ENCODE data around the gene PPP2R2C.

Gene PPP2R2C

GRCh38 chr4:6467600-6467999 lies 4.8 kb downstream of the PPP2R2C start:
- no peak for DNase-seq

- no peak for DNase-seq
These were observed 5.5 kb downstream of the PPP2R2C start for GRCh38 chr4:6466756-6467381.

- DNase-seq, result no peak
These were observed 6.5 kb downstream of the PPP2R2C start for GRCh38 chr4:6465955-6466354.

- DNase-seq, result no peak
These were observed 7.4 kb downstream of the PPP2R2C start for GRCh38 chr4:6464842-6465588.

GRCh38 chr4:6463311-6464289 lies 8.8 kb downstream of the PPP2R2C start:
- DNase-seq, result no peak

GRCh38 chr4:6461301-6462165 lies 10.9 kb downstream of the PPP2R2C start:
- DNase-seq, result no peak

- no peak for DNase-seq
These were observed 11.5 kb downstream of the PPP2R2C start for GRCh38 chr4:6460876-6461275.

- DNase-seq, result no peak
These were observed 13.9 kb downstream of the PPP2R2C start for GRCh38 chr4:6458528-6458927.

GRCh38 chr4:6456450-6456849 lies 16.0 kb downstream of the PPP2R2C start:
- no peak for DNase-seq

GRCh38 chr4:6454112-6454910 lies 18.1 kb downstream of the PPP2R2C start:
- DNase-seq, result no peak

- DNase-seq, result no peak
These were observed 18.8 kb downstream of the PPP2R2C start for GRCh38 chr4:6453688-6453990.

GRCh38 chr4:6452897-6453687 lies 19.3 kb downstream of the PPP2R2C start:
- DNase-seq, result no peak

- no peak for DNase-seq
These were observed 20.1 kb downstream of the PPP2R2C start for GRCh38 chr4:6452116-6452896.

GRCh38 chr4:6451309-6451708 lies 21.1 kb downstream of the PPP2R2C start:
- DNase-seq, result no peak

GRCh38 chr4:6450709-6451108 lies 21.7 kb downstream of the PPP2R2C start:
- no peak for DNase-seq

GRCh38 chr4:6449746-6450369 lies 22.6 kb downstream of the PPP2R2C start:
- DNase-seq, result no peak

GRCh38 chr4:6449335-6449734 lies 23.1 kb downstream of the PPP2R2C start:
- DNase-seq, result no peak

GRCh38 chr4:6448476-6449170 lies 23.8 kb downstream of the PPP2R2C start:
- DNase-seq, result no peak

GRCh38 chr4:6447672-6448171 lies 24.7 kb downstream of the PPP2R2C start:
- DNase-seq, result no peak

All from NCI-H345 (cell line).